Lower leg skin (tissue), 4 donors: ENCODE data around the gene RWDD1. TPM values are rescaled to one million over a fixed set of nuclear protein-coding genes. Genes with fewer than 3 reads are reported as not detected.

Experiments used
- DNase-seq, 2 donors: peaks; one replicate each; pipeline ENCODE4 v3.0.0-alpha.2; 2019; ENCODE audit warnings: low spot score in 2 of 2
- H3K4me3 ChIP-seq: fragments of 200-600 bp; sonication (generic); 2 replicates; pipeline ENCODE4 v1.5.1; 2017; ENCODE audit warnings: mild to moderate bottlenecking, low read depth; ENCODE audit not compliant: poor library complexity, severe bottlenecking
- POLR2A ChIP-seq, 2 donors: fragments of 450-650 bp; IDR thresholded peaks; one replicate each; pipeline ENCODE4 v1.6.1; 2016 to 2017; ENCODE audit warnings: antibody characterized with exemption in 2 of 2, mild to moderate bottlenecking in 1 of 2, moderate library complexity in 1 of 2
- WGBS, 2 donors: methylation state at CpG; one replicate each; pipeline ENCODE4 v1.1.5; 2018; 5-methylcytosine and 5-hydroxymethylcytosine counted together
- intact Hi-C: fragments of 100-400 bp; cut with DNase I; formaldehyde crosslinking; loops from one replicate; pipeline ENCODE4 v1.15.0; 2023; ENCODE audit warnings: low total_unique reads
- total RNA-seq, 4 donors: library from RNA; depleted of rRNA; stranded (reverse); fragments of >200 nt; gene quantifications; one replicate each; pipeline ENCODE4 v1.1.0, GENCODE V29; 2016
- TF ChIP-seq, protein P1 (sequence below), 3 donors: fragments of 450-650 bp; IDR thresholded peaks; one replicate each; pipeline ENCODE4 v1.5.1; 2016; ENCODE audit warnings: antibody characterized with exemption in 3 of 3, mild to moderate bottlenecking in 3 of 3, moderate library complexity in 2 of 3

Gene RWDD1
- total RNA-seq, 4 donors from 2014 or later, result 21.9 to 37.1 (median 30.5) TPM

DNA sequence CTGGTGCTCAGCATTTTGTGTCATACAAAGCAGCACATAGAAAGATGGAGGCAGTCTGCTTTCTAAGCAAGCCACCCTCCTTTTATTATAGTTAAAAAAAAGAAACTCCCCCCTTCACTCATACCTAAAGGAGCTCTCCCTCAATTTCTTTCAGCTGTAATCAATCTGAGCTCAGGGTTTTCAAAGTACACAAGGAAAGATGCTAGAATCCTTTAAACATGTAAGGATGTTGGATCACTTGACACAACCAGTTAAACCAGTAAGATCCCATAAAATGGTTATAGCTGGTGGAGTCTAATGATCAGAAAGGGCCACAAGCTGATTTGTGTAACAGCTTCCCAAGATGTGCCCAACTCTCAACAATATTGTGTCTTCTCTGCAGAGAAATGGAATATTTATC lies 17.9 kb upstream of the RWDD1 start, which contains the start of gene CALHM4:
Gene CALHM4 (plus strand): TSS at position 301 of the 400 bp plus-strand sequence. CDS start 43 bp downstream, at position 344.
- intact Hi-C loops, result no loop called here
- no peak for TF ChIP-seq POLR2A (IDR thresholded peaks at IDR 0.05)
- TF ChIP-seq, protein P1, sequence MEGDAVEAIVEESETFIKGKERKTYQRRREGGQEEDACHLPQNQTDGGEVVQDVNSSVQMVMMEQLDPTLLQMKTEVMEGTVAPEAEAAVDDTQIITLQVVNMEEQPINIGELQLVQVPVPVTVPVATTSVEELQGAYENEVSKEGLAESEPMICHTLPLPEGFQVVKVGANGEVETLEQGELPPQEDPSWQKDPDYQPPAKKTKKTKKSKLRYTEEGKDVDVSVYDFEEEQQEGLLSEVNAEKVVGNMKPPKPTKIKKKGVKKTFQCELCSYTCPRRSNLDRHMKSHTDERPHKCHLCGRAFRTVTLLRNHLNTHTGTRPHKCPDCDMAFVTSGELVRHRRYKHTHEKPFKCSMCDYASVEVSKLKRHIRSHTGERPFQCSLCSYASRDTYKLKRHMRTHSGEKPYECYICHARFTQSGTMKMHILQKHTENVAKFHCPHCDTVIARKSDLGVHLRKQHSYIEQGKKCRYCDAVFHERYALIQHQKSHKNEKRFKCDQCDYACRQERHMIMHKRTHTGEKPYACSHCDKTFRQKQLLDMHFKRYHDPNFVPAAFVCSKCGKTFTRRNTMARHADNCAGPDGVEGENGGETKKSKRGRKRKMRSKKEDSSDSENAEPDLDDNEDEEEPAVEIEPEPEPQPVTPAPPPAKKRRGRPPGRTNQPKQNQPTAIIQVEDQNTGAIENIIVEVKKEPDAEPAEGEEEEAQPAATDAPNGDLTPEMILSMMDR (IDR thresholded peaks at IDR 0.05), result no peak
- H3K4me3 ChIP-seq, result no peak within 1 kb of the TSS
- no peak for DNase-seq

DNA sequence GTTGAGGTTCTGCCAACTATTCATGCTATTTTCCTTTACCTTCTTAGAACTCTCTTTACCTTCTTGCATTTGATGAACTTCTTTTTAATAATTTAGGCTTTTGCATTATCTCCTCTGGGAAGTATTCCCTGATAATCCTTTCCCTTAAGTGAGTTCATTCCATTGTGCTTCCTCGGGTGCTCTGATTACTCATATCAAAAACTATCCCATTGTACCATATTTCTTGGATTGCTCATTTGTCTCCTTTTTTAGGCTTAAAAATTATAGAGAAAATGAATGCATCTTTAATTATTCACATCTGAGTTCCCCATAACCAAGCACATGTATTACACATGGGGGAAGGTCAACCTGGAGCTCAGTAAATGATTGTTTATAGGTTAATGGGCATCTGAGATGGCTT lies 15.2 kb upstream of the RWDD1 start:
- TF ChIP-seq, protein P1 (IDR thresholded peaks at IDR 0.05), result no peak
- TF ChIP-seq POLR2A (IDR thresholded peaks at IDR 0.05), result no peak
- DNase-seq, result no peak
- H3K4me3 ChIP-seq, result no peak overlapping the region
- WGBS, 2 donors, result 74 to 81% methylated on average over 1 of the region's 1 CpG
- intact Hi-C loops, result no loop called here

DNA sequence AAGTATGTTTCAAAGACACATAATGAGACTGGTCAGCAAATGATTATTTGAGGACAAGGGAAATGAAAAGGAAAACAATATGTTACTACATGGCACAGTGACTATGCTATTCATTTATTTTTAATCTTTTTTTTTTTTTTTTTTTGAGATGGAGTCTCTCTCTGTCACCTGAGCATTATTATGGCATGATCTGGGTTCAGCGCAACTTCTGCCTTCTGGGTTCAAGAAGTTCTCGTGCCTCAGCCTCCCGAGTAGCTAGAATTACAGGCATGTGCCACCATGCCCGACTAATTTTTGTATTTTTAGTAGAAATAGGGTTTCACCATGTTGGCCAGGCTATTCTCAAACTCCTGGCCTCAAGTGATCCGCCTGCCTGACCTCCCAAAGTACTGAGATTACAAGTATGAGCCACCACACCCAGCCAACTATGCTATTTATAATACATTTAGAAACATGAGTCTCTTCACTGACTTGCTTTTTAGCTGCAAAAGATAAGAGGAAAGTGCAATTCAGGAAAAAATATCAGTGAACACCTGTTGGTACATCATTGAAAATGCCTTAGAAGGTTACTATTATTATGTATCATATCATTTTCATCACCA lies 14.4 kb upstream of the RWDD1 start:
- no peak for TF ChIP-seq POLR2A (IDR thresholded peaks at IDR 0.05)
- TF ChIP-seq, protein P1 (IDR thresholded peaks at IDR 0.05), result no peak
- 90 to 95% methylated on average over 5 of the region's 5 CpGs for WGBS, 2 donors
- DNase-seq, result no peak
- intact Hi-C loops, result no loop called here
- no peak overlapping the region for H3K4me3 ChIP-seq

DNA sequence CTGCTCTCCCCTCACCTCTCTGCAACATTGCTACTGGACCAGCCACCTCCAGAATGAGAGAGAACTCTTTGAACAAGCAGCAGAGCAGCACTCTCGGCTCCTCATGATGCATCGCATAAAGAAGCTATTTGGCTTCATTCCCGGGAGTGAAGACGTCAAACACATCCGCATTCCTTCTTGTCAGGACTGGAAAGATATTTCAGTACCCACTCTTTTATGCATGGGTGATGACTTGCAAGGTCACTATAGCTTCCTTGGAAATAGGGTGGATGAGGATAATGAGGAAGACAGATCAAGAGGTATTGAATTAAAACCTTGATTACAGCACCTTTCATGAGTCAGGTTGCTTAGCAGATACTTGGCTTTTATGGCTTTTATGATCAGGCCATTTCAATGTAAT lies 13.4 kb upstream of the RWDD1 start:
- TF ChIP-seq POLR2A (IDR thresholded peaks at IDR 0.05), result no peak
- no peak for DNase-seq
- H3K4me3 ChIP-seq, result no peak overlapping the region
- WGBS, 2 donors, result 14 to 31% methylated on average over 5 of the region's 5 CpGs
- intact Hi-C loops, result no loop called here

DNA sequence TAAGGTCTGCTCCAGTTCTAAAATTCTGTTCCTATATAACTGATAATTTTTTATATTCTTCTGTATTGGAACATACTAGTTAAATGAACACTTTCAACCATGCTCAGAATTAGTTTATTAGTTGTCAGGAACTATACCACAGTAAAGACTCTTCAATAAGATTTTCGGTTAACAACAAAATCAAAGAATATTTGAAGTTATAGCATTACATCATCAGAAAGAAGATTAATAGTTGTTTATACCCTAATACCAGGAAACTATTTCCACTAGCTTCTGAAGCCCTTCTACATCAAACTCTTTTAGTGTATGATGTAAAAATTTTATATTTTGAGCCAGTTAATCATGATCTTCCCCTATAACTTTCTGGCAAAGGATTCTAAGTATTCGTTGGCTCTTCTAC lies 11.2 kb upstream of the RWDD1 start:
- no peak for DNase-seq
- TF ChIP-seq, protein P1 (IDR thresholded peaks at IDR 0.05), result no peak
- TF ChIP-seq POLR2A (IDR thresholded peaks at IDR 0.05), result no peak
- 70 to 71% methylated on average over 2 of the region's 2 CpGs for WGBS, 2 donors
- H3K4me3 ChIP-seq, result no peak overlapping the region
- intact Hi-C loops, result no loop called here

DNA sequence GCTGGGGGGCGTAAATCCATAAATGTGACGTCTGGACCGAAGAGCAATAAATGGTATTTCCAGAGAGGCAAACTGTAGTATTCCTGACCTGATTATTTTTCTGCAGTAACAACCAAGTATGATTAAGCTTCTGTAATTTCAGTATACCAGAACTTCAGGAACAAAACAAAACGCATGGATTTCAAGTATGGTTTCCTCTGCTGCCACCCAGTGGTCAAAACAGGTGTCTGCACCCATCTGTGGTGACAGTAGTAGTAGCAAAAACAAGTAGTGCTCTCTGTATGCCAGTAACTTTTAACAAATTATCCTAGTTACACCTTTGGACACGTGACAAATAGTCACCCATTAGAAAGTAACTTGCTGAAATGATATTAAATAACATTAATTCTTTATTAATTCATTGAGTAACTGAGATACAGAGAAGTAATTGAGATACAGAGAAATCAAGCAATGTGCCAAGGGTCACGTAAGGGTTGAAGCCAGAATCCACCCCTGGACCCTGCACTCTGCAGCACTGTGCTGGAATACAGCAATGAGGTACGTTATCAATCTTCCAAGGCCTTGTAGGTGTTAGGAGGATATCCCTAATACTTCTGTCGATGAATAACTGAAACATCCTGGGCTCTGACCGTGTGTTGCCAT lies 9.8 kb upstream of the RWDD1 start:
- DNase-seq, result peak; percentile 80 to 94
- intact Hi-C loops, result no loop called here
- no peak overlapping the region for H3K4me3 ChIP-seq
- 40% methylated on average over 9 of the region's 9 CpGs for WGBS, 2 donors
- no peak for TF ChIP-seq POLR2A (IDR thresholded peaks at IDR 0.05)
- TF ChIP-seq, protein P1 (IDR thresholded peaks at IDR 0.05), result no peak
